ENCODE data around the gene SYT2. TPM values are rescaled to one million over a fixed set of nuclear protein-coding genes. Genes with fewer than 3 reads are reported as not detected.
A peak's percentile ranks its signal among the peaks of the same experiment; 100 is the strongest.
"Not testable (repeated sequence)": the region's sequence is repeated elsewhere in the genome, so short reads cannot be mapped to it uniquely, and the experiment has no call there.

Gene SYT2
- total RNA-seq, 1 experiment from 2014 or later: not detected

GRCh38 chr1:202624088-202624780 lies 86.0 kb downstream of the SYT2 start:
- DNase-seq (ENCODE audit: low read depth): no peak

- DNase-seq (ENCODE audit: low read depth): not testable (repeated sequence)
Observed at GRCh38 chr1:202623476-202623875, 86.8 kb downstream of the SYT2 start.

- peak; percentile 36 for DNase-seq (ENCODE audit: low read depth)
Observed at GRCh38 chr1:202623075-202623474, 87.2 kb downstream of the SYT2 start.

GRCh38 chr1:202622388-202622787 lies 87.9 kb downstream of the SYT2 start:
- no peak for DNase-seq (ENCODE audit: low read depth)

GRCh38 chr1:202621446-202621845 lies 88.8 kb downstream of the SYT2 start:
- DNase-seq (ENCODE audit: low read depth): no peak

GRCh38 chr1:202620036-202620435 lies 90.2 kb downstream of the SYT2 start:
- DNase-seq (ENCODE audit: low read depth): not testable (repeated sequence)

GRCh38 chr1:202619505-202619904 lies 90.7 kb downstream of the SYT2 start:
- DNase-seq (ENCODE audit: low read depth): no peak

GRCh38 chr1:202619012-202619411 lies 91.2 kb downstream of the SYT2 start:
- DNase-seq (ENCODE audit: low read depth): not testable (repeated sequence)

- DNase-seq (ENCODE audit: low read depth): no peak
Observed at GRCh38 chr1:202616355-202616915, 93.8 kb downstream of the SYT2 start.

GRCh38 chr1:202615501-202616354 lies 94.5 kb downstream of the SYT2 start:
- DNase-seq (ENCODE audit: low read depth): peak; percentile 60

GRCh38 chr1:202615208-202615500 lies 95.1 kb downstream of the SYT2 start:
- not testable (repeated sequence) for DNase-seq (ENCODE audit: low read depth)

GRCh38 chr1:202614363-202615207 lies 95.7 kb downstream of the SYT2 start:
- DNase-seq (ENCODE audit: low read depth): peak; percentile 21

- no peak for DNase-seq (ENCODE audit: low read depth)
Observed at GRCh38 chr1:202613571-202613970, 96.7 kb downstream of the SYT2 start.

GRCh38 chr1:202612036-202612435 lies 98.2 kb downstream of the SYT2 start:
- DNase-seq (ENCODE audit: low read depth): not testable (repeated sequence)

GRCh38 chr1:202605515-202605914 lies 104.7 kb downstream of the SYT2 start:
- no peak for DNase-seq (ENCODE audit: low read depth)

- no peak for DNase-seq (ENCODE audit: low read depth)
Observed at GRCh38 chr1:202603435-202603834, 106.8 kb downstream of the SYT2 start.

GRCh38 chr1:202600432-202601041 lies 109.7 kb downstream of the SYT2 start:
- no peak for DNase-seq (ENCODE audit: low read depth)

- peak; percentile 68 for DNase-seq (ENCODE audit: low read depth)
Observed at GRCh38 chr1:202599669-202600431, 110.4 kb downstream of the SYT2 start.

- no peak for DNase-seq (ENCODE audit: low read depth)
Observed at GRCh38 chr1:202597090-202597761, 113.0 kb downstream of the SYT2 start.

GRCh38 chr1:202596638-202597037 lies 113.6 kb downstream of the SYT2 start:
- DNase-seq (ENCODE audit: low read depth): no peak
